ENCODE measurements around the gene NKX1-1.
"Not testable (repeated sequence)": the region's sequence is repeated elsewhere in the genome, so short reads cannot be mapped to it uniquely, and the experiment has no call there.

Gene NKX1-1

GRCh38 chr4:1375761-1376322, 30.4 kb downstream of the NKX1-1 start:
- Mint-ChIP-seq H3K9me3 (peaks cover 15% of the 10 kb centered on the region), H3K4me1 (peaks cover 6% of the 10 kb centered on the region), H3K27ac (no peak overlapping the region), H3K36me3 (ENCODE audit: low read depth) (peaks cover 33% of the 10 kb centered on the region), H3K4me3 (no peak overlapping the region), H3K27me3 (ENCODE audit: low read depth, poor library complexity) (peaks cover 4% of the 10 kb centered on the region)
- DNase-seq, result no peak
- TF ChIP-seq, protein P1, sequence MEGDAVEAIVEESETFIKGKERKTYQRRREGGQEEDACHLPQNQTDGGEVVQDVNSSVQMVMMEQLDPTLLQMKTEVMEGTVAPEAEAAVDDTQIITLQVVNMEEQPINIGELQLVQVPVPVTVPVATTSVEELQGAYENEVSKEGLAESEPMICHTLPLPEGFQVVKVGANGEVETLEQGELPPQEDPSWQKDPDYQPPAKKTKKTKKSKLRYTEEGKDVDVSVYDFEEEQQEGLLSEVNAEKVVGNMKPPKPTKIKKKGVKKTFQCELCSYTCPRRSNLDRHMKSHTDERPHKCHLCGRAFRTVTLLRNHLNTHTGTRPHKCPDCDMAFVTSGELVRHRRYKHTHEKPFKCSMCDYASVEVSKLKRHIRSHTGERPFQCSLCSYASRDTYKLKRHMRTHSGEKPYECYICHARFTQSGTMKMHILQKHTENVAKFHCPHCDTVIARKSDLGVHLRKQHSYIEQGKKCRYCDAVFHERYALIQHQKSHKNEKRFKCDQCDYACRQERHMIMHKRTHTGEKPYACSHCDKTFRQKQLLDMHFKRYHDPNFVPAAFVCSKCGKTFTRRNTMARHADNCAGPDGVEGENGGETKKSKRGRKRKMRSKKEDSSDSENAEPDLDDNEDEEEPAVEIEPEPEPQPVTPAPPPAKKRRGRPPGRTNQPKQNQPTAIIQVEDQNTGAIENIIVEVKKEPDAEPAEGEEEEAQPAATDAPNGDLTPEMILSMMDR (IDR thresholded peaks at IDR 0.05), result no peak

- H3K27ac Mint-ChIP-seq, result no peak overlapping the region
- DNase-seq, result no peak
These were observed 31.1 kb downstream of the NKX1-1 start for GRCh38 chr4:1375051-1375721.

DNA sequence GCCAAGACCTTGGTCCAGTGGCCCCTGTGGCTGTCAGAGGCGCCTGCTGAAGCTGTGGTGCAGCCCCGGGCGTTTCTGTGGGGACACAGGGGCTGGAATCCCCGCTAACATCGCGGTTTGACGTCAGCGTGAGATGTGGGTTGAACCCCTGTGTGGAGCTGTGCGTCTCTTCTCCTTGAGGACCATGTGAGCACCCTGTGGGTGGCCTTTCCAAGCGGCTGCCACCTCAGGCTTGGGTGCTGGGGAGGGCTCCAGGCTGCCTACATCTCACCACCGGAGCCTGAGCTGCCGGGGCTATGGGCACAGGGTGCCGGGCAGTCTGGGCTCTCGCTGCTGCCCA, 31.6 kb downstream of the NKX1-1 start:
- TF ChIP-seq, protein P1 (IDR thresholded peaks at IDR 0.05), result no peak
- H3K27me3 Mint-ChIP-seq (ENCODE audit: low read depth, poor library complexity), result peaks cover 4% of the 10 kb centered on the region
- H3K36me3 Mint-ChIP-seq (ENCODE audit: low read depth), result peaks cover 34% of the 10 kb centered on the region
- no peak overlapping the region for H3K27ac Mint-ChIP-seq
- peaks cover 15% of the 10 kb centered on the region for H3K9me3 Mint-ChIP-seq
- no peak overlapping the region for H3K4me3 Mint-ChIP-seq
- peaks cover 14% of the 10 kb centered on the region for H3K4me1 Mint-ChIP-seq
- no peak for DNase-seq

More at GRCh38 chr4:1375051-1375721, 31.1 kb downstream of the NKX1-1 start:
- H3K27me3 Mint-ChIP-seq (ENCODE audit: low read depth, poor library complexity), result peaks cover 4% of the 10 kb centered on the region
- no peak overlapping the region for H3K4me3 Mint-ChIP-seq
- H3K36me3 Mint-ChIP-seq (ENCODE audit: low read depth), result peaks cover 34% of the 10 kb centered on the region
- H3K4me1 Mint-ChIP-seq, result peaks cover 9% of the 10 kb centered on the region
- TF ChIP-seq, protein P1 (IDR thresholded peaks at IDR 0.05), result no peak
- H3K9me3 Mint-ChIP-seq, result peaks cover 15% of the 10 kb centered on the region

- H3K4me1 Mint-ChIP-seq, result peaks cover 20% of the 10 kb centered on the region
- H3K9me3 Mint-ChIP-seq, result peaks cover 15% of the 10 kb centered on the region
- H3K4me3 Mint-ChIP-seq, result no peak overlapping the region
- no peak overlapping the region for H3K27ac Mint-ChIP-seq
- TF ChIP-seq, protein P1 (IDR thresholded peaks at IDR 0.05), result no peak
- DNase-seq, result no peak
- H3K36me3 Mint-ChIP-seq (ENCODE audit: low read depth), result peaks cover 34% of the 10 kb centered on the region
- peaks cover 4% of the 10 kb centered on the region for H3K27me3 Mint-ChIP-seq (ENCODE audit: low read depth, poor library complexity)
These were observed 32.1 kb downstream of the NKX1-1 start for GRCh38 chr4:1373892-1374705.

DNA sequence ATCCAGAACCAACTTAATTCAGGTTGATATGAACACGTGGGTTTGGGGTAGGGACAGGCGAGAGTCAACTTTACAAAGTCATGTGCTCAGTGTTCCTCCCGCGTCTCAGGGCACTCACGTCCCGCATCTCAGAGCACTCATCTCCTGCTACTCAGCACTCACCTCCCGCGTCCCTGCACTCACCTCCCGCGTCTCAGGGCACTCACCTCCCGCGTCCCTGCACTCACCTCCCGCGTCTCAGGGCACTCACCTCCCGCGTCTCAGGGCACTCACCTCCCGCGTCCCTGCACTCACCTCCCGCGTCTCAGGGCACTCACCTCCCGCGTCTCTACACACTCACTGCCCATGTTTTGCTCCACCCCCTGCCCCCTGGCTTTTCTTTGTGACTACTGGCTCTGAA, 33.7 kb downstream of the NKX1-1 start:
- not testable (repeated sequence) for H3K27ac Mint-ChIP-seq; H3K4me3 Mint-ChIP-seq; DNase-seq; H3K27me3 Mint-ChIP-seq (ENCODE audit: low read depth, poor library complexity)
- Mint-ChIP-seq H3K36me3 (ENCODE audit: low read depth) (peaks cover 34% of the 10 kb centered on the region), H3K9me3 (peaks cover 15% of the 10 kb centered on the region), H3K4me1 (peaks cover 22% of the 10 kb centered on the region)
